HG03354 (cell line): ENCODE data around the gene CERK.

Experiments used
- ATAC-seq: cut with Tn5 transposase; IDR thresholded peaks from one replicate; pipeline ENCODE4 v1.9.1; 2021; ENCODE audit warnings: mild to moderate bottlenecking; ENCODE audit not compliant: unreplicated experiment, poor library complexity, severe bottlenecking

CERK gene

DNA sequence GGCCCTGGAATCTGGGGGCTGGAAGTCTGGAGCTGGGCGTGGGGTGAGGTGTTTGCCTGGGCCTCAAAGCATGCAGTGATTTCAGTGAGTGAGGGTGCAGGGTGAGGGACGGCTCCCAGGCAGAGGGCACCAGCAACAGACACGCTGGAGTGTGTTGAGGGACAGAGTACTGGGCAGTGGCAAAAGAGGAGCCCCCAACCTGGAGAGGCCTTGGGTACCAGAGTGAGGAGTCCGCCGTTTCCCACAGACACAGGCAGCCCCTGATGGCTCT is 12.4 kb upstream of the CERK start:
- no peak for ATAC-seq

GRCh38 chr22:46749682-46750529 is 11.9 kb upstream of the CERK start:
- no peak for ATAC-seq

GRCh38 chr22:46748908-46749675 is 11.0 kb upstream of the CERK start:
- no peak for ATAC-seq

- ATAC-seq, result no peak
Measured at GRCh38 chr22:46748206-46748907, 10.3 kb upstream of the CERK start.

- ATAC-seq, result no peak
Measured at GRCh38 chr22:46747646-46748045, 9.6 kb upstream of the CERK start.

- ATAC-seq, result no peak
Measured at GRCh38 chr22:46746620-46747019, 8.6 kb upstream of the CERK start.

DNA sequence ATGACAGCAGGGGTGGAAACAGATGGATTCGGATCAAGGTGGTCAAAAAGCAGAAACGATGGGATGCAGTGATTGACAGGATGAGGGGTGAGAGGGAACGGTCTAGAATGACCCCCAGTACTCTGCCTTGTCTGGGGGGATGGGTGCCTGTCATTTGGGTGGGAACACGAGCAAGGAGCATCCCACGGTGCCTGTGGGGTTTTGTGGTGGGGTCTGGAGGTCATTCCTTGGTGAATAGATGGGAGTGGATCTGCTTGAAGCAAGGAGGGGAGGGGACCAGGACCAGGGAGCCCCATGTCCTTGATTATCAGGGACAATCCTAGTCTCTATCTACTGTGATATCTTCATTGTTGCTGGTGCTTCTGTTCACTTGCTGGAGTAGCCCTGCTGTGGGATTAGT is 8.1 kb upstream of the CERK start:
- ATAC-seq, result no peak

GRCh38 chr22:46744581-46744980 is 6.5 kb upstream of the CERK start:
- ATAC-seq, result no peak

GRCh38 chr22:46742576-46743221 is 4.6 kb upstream of the CERK start:
- no peak for ATAC-seq

GRCh38 chr22:46741974-46742519 is 4.0 kb upstream of the CERK start:
- ATAC-seq, result no peak

- ATAC-seq, result no peak
Measured at GRCh38 chr22:46740910-46741780, 3.1 kb upstream of the CERK start.

DNA sequence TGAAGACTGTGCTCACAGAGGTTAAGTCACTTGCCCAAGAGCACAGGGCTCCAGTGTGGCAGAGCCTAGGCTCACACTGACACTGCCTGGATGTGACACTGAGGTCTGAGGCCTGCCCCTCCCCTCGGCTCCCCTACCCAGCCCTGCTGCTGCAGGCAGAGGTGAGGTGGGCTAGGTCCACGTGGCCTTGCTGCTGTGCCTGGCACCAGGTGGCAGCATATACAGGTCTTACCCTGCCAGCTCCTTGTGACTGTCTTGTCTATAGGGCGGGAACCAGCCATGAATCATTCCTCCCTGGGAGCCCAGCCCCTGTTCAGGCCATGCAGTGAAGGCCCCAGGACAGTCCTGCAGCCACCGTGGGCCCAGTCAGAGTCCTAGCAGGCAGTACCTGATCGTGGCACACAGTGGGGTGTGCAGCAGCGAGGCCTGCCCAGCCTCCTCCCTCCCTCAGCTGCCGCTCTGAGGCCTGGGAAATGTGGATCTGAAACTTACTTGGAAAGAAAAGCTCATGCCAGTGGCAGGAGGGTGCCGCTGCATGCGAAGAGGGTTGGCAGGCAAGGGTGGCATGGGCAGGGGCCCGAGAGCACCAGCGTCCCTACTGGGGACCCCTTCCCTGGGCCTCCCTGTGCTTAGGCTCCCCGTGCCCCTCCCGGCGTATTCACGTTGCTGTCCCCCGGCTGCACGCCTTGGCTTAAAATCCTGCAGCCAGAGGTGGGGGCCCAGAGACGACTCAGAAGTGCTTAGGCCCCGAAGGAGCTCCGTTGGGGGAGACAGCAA is 1.2 kb upstream of the CERK start:
- peak; percentile 28 for ATAC-seq

GRCh38 chr22:46738647-46739093 is 618 bp upstream of the CERK start:
- ATAC-seq, result peak; percentile 10

GRCh38 chr22:46737105-46737975 is 712 bp downstream of the CERK start:
- peak; percentile 27 for ATAC-seq

- no peak for ATAC-seq
Measured at GRCh38 chr22:46736705-46737104, 1.3 kb downstream of the CERK start.

DNA sequence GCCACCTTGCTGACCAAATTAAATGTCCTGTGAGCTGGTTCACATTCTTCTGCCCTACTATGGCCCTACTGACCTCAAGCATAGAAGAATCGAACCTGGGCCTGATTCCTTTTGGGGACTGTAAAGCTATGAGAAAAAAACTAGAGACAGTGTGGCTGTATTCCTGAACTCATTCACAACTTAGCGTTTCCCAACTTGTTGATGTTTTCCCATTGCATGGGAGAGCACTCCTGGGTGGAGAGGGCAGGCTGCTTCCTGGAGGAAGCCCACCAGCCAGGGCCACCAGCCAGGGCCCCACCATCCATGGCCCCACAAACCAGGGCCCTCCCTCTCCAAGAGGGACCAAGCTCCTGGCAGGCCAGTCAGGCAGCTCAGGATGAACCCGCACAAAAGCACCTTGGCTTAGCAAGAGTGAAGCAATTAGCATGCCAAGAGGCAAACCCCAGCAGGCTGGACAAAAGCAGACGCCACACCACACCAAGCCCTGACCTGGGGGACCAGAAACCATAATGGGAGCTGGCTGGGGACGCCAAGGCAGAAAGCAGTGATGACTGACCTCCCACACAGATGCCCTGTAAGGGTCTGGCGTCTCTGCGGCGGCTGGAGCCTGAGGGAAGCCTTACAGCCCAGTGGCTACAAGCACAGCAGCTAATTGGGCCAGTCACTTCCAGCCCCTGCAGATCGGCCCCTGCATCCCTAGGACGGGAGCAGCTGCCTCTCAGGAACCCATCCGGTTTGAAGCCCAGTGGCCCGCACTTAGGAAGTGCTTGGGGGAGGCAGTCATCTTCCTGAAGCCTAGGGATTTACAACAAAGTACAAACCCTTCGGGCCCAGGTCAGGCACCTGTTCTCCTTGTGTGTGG is 2.1 kb downstream of the CERK start:
- ATAC-seq, result no peak
